ENCODE measurements around the gene NRG3. TPM values are rescaled to one million over a fixed set of nuclear protein-coding genes. Genes with fewer than 3 reads are reported as not detected.

The NRG3 gene
- total RNA-seq, 1 donor from 2014 or later, result 0.74 TPM

- Mint-ChIP-seq H3K4me3 (no peak overlapping the region), H3K4me1 (peaks cover 19% of the 10 kb centered on the region), H3K36me3 (no peaks in the 10 kb centered on the region), H3K27me3 (ENCODE audit: low read depth) (peaks cover 73% of the 10 kb centered on the region), H3K9me3 (no peaks in the 10 kb centered on the region), H3K27ac (no peak overlapping the region)
- TF ChIP-seq, protein P1, sequence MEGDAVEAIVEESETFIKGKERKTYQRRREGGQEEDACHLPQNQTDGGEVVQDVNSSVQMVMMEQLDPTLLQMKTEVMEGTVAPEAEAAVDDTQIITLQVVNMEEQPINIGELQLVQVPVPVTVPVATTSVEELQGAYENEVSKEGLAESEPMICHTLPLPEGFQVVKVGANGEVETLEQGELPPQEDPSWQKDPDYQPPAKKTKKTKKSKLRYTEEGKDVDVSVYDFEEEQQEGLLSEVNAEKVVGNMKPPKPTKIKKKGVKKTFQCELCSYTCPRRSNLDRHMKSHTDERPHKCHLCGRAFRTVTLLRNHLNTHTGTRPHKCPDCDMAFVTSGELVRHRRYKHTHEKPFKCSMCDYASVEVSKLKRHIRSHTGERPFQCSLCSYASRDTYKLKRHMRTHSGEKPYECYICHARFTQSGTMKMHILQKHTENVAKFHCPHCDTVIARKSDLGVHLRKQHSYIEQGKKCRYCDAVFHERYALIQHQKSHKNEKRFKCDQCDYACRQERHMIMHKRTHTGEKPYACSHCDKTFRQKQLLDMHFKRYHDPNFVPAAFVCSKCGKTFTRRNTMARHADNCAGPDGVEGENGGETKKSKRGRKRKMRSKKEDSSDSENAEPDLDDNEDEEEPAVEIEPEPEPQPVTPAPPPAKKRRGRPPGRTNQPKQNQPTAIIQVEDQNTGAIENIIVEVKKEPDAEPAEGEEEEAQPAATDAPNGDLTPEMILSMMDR (IDR thresholded peaks at IDR 0.05; ENCODE audit: unreplicated experiment), result no peak
- no peak for DNase-seq (ENCODE audit: low spot score in 2 of 2, unreplicated experiment in 2 of 2)
These were observed 4.5 kb upstream of the NRG3 start for GRCh38 chr10:81870472-81870871.

DNA sequence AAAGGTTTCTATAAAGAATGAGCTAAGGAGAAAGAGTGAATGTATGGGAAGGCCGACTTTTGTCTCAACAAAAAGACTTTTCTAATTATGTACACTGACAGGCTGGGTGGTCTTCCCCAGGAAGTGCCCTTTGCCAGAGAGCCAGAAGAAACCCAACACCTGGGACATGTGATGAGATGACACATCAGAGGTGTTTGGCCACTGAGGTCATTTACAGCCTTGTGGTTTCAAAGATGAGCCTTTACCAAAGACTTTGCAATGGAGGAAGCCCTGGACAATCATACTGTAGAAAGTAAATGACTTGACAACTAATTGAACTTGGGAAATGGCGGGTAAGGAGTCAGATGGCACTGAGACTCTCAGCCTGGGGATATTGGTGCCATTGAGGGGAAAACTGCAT lies 3.4 kb upstream of the NRG3 start:
- Mint-ChIP-seq H3K27ac (no peak overlapping the region), H3K4me3 (no peak overlapping the region), H3K9me3 (no peaks in the 10 kb centered on the region), H3K36me3 (no peaks in the 10 kb centered on the region), H3K4me1 (peaks cover 25% of the 10 kb centered on the region), H3K27me3 (ENCODE audit: low read depth) (peaks cover 84% of the 10 kb centered on the region)
- TF ChIP-seq, protein P1 (IDR thresholded peaks at IDR 0.05; ENCODE audit: unreplicated experiment), result no peak
- DNase-seq (ENCODE audit: low spot score in 2 of 2, unreplicated experiment in 2 of 2), result no peak

DNA sequence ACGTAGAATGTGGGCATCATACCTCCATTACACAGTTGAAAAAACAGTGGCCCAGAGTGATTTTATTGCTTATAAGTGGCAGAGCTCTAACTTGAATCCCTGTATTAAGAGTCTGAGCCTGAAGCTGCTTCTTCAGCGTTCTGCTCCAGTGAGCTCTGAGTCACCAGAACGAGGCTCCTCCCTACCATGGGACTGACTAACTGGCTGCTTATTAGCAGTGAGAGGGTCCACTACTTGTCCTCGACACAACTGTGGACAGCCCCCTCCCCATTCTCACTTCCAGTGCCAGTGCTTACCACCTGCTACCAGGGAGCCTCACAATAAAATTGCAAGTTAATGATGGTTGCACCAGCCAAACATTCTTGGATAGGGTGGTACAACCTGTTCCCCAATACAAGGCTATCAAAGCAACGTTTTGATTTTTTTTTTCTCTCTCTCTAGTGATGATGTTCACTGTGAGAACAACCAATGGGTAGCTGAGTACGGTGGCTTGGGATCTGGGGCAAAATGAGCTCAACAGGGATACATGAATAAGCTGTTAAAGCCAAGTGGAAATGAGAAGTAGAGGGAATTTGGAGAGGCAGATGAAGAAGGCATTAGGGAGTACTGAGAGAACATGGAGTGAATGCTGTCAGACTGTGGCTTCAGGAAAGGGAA lies 2.7 kb upstream of the NRG3 start:
- Mint-ChIP-seq H3K4me3 (no peak overlapping the region), H3K27me3 (ENCODE audit: low read depth) (peaks cover 89% of the 10 kb centered on the region)

GRCh38 chr10:81873231-81873931 lies 1.6 kb upstream of the NRG3 start:
- peaks cover 15% of the 10 kb centered on the region for H3K4me1 Mint-ChIP-seq
- DNase-seq (ENCODE audit: low spot score in 2 of 2, unreplicated experiment in 2 of 2), result no peak
- TF ChIP-seq, protein P1 (IDR thresholded peaks at IDR 0.05; ENCODE audit: unreplicated experiment), result no peak
- H3K27me3 Mint-ChIP-seq (ENCODE audit: low read depth), result peaks cover 90% of the 10 kb centered on the region
- H3K4me3 Mint-ChIP-seq, result peak overlapping the region; percentile 37
- H3K9me3 Mint-ChIP-seq, result no peaks in the 10 kb centered on the region
- H3K27ac Mint-ChIP-seq, result no peak overlapping the region
- no peaks in the 10 kb centered on the region for H3K36me3 Mint-ChIP-seq

More for the DNA sequence above, 2.7 kb upstream of the NRG3 start:
- Mint-ChIP-seq H3K4me1 (peaks cover 21% of the 10 kb centered on the region), H3K27ac (no peak overlapping the region), H3K36me3 (no peaks in the 10 kb centered on the region), H3K9me3 (no peaks in the 10 kb centered on the region)
- no peak for DNase-seq (ENCODE audit: low spot score in 2 of 2, unreplicated experiment in 2 of 2)
- TF ChIP-seq, protein P1 (IDR thresholded peaks at IDR 0.05; ENCODE audit: unreplicated experiment), result no peak

- peaks cover 15% of the 10 kb centered on the region for H3K4me1 Mint-ChIP-seq
- peaks cover 90% of the 10 kb centered on the region for H3K27me3 Mint-ChIP-seq (ENCODE audit: low read depth)
- DNase-seq (ENCODE audit: low spot score in 2 of 2, unreplicated experiment in 2 of 2), result peak; percentile 61 to 84
- no peaks in the 10 kb centered on the region for H3K36me3 Mint-ChIP-seq
- no peak overlapping the region for H3K27ac Mint-ChIP-seq
- H3K9me3 Mint-ChIP-seq, result no peaks in the 10 kb centered on the region
- TF ChIP-seq, protein P1 (IDR thresholded peaks at IDR 0.05; ENCODE audit: unreplicated experiment), result no peak
- H3K4me3 Mint-ChIP-seq, result peak overlapping the region; percentile 37
These were observed 820 bp upstream of the NRG3 start for GRCh38 chr10:81873932-81874816.

Measured in mesothelial cell of epicardium (in vitro differentiated cells).